Mucosa of stomach (tissue), 1 donor: Measurements from ENCODE around the gene SLK.

Experiments
- H3K27me3 ChIP-seq: one replicate; pipeline ENCODE4 v1.7.0; 2013; ENCODE audit warnings: mild to moderate bottlenecking, low read length; ENCODE audit not compliant: control insufficient read depth, insufficient read depth
- H3K36me3 ChIP-seq: one replicate; pipeline ENCODE4 v1.7.0; 2013; ENCODE audit warnings: low read length; ENCODE audit not compliant: control insufficient read depth, insufficient read depth
- H3K4me1 ChIP-seq: one replicate; pipeline ENCODE4 v1.7.0; 2013; ENCODE audit warnings: mild to moderate bottlenecking, low read length; ENCODE audit not compliant: control insufficient read depth, insufficient read depth
- H3K4me3 ChIP-seq: one replicate; pipeline ENCODE4 v1.7.0; 2013; ENCODE audit warnings: low read length
- H3K9ac ChIP-seq: one replicate; pipeline ENCODE4 v1.7.0; 2013; ENCODE audit warnings: mild to moderate bottlenecking, low read length, moderate library complexity
- H3K9me3 ChIP-seq: one replicate; pipeline ENCODE4 v1.7.0; 2013; ENCODE audit warnings: mild to moderate bottlenecking, low read length, moderate library complexity; ENCODE audit not compliant: control insufficient read depth
- donor health status: Pancreatic carcinoma.

Gene SLK

DNA sequence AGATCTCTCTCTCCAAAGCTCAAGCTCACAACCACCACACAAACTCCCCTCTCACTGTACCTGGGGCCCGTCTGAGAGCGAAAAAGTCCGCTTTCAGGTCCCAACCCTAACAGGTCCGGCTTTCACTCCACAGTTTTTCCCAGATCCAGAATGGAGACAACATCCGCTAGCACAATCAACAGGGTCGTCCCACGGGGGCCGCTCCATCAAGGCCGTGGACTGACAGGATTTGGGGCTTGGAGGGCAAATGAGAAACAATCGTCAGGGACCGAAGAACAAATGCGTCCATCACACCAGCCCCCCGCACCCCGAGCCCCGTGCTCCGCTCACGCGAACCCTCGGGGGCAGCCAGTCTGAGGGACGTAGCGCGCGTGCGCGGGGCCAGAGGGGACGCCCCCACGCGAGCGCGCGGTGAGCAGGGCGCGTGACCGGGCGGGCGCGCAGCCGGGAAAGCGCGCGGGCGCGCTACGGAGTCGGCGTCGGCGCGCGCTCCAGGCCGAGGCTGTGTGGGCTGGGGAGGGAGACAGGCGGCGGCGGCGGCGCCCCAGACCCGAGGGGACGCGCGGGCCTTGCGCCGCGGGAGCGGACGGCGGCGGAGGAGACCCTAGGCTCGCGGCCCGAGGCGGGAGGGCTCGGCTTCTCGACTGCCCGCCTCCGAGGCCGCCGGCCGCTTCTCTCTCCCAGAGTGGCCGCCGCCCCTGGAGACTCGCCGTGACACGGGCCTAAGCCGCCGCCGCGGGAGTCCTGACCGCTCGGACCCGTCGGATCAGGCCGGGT is at the start of gene SLK:
SLK (plus strand) TSS at position 470 of the 777 bp plus-strand sequence. CDS start 606 bp downstream, outside the sequence.
- Histone ChIP-seq H3K9ac (peak within 1 kb of the TSS; percentile 99), H3K4me1 (no peaks in the 10 kb centered on the region), H3K4me3 (peak within 1 kb of the TSS; percentile 94), H3K9me3 (no peaks in the 10 kb centered on the region), H3K36me3 (no peaks in the 10 kb centered on the region), H3K27me3 (no peaks in the 10 kb centered on the region)

- Histone ChIP-seq H3K9me3 (no peaks in the 10 kb centered on the region), H3K27me3 (no peaks in the 10 kb centered on the region), H3K36me3 (no peaks in the 10 kb centered on the region), H3K4me3 (peak overlapping the region; percentile 78), H3K4me1 (peaks cover 43% of the 10 kb centered on the region), H3K9ac (peak overlapping the region; percentile 95)
These were observed 49.5 kb upstream of the SLK start for GRCh38 chr10:103917302-103918052.

- H3K9ac ChIP-seq: peak within 1 kb of the TSS; percentile 95
- H3K4me3 ChIP-seq: peak within 1 kb of the TSS; percentile 78
These were observed 48.7 kb upstream of the SLK start, which contains the start of gene STN1 for GRCh38 chr10:103918053-103918846. STN1 (minus strand) TSS chr10:103918184; CDS start chr10:103917594, 590 bp downstream.

DNA sequence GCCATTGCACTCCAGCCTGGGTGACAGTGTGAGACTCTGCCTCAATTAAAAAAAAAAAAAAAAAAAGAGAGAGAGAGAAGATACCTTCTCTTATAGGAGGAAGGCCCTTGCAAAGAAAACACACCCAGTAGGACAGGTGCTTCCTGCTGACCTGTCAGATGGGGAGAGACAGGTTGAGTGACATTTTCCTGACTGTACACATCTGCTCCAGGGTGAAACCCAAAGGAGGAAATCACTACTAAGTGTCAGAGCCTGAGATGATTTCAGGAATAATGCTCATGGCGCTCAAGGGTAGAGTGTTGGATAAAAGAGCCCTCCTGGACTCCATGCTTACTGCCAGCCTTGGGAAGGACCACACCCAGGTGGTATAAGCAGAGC is 47.3 kb upstream of the SLK start:
- no peaks in the 10 kb centered on the region for H3K36me3 ChIP-seq
- H3K4me3 ChIP-seq: no peak overlapping the region
- no peaks in the 10 kb centered on the region for H3K27me3 ChIP-seq
- no peak overlapping the region for H3K9ac ChIP-seq
- H3K4me1 ChIP-seq: peaks cover 50% of the 10 kb centered on the region
- H3K9me3 ChIP-seq: no peaks in the 10 kb centered on the region

More at GRCh38 chr10:103918053-103918846, 48.7 kb upstream of the SLK start, which contains the start of gene STN1:
- H3K9me3 ChIP-seq: no peaks in the 10 kb centered on the region
- peaks cover 43% of the 10 kb centered on the region for H3K4me1 ChIP-seq
- no peaks in the 10 kb centered on the region for H3K36me3 ChIP-seq
- H3K27me3 ChIP-seq: no peaks in the 10 kb centered on the region

- Histone ChIP-seq H3K4me3 (no peak overlapping the region), H3K4me1 (peaks cover 40% of the 10 kb centered on the region), H3K9me3 (no peaks in the 10 kb centered on the region), H3K27me3 (no peaks in the 10 kb centered on the region), H3K9ac (no peak overlapping the region), H3K36me3 (no peaks in the 10 kb centered on the region)
These were observed 45.7 kb upstream of the SLK start for GRCh38 chr10:103921248-103921647.

- no peak overlapping the region for H3K9ac ChIP-seq
- peaks cover 35% of the 10 kb centered on the region for H3K4me1 ChIP-seq
- no peak overlapping the region for H3K4me3 ChIP-seq
- H3K36me3 ChIP-seq: no peaks in the 10 kb centered on the region
- no peaks in the 10 kb centered on the region for H3K27me3 ChIP-seq
- no peaks in the 10 kb centered on the region for H3K9me3 ChIP-seq
These were observed 45.2 kb upstream of the SLK start for GRCh38 chr10:103921750-103922195.

DNA sequence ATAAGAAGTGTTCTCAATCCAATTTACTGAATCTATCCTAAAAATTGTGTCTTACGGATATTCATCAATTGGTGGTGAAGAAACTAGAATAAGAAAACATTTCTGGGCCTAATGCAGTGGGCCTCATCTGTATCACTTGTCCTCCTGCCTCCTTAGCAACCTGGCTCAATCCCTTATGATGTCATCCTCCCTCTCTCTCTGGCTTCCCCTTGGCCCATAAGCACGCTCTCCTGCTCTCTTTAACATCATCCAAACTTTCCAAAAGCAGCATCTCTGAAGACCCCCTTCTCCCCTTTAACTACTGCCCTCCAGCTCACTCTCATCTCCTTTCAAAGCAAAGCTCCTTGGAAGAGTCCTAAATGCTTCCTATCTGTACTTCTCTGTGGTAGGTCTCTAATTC is 44.3 kb upstream of the SLK start:
- no peak overlapping the region for H3K9ac ChIP-seq
- no peak overlapping the region for H3K4me3 ChIP-seq
- no peaks in the 10 kb centered on the region for H3K27me3 ChIP-seq
- no peaks in the 10 kb centered on the region for H3K36me3 ChIP-seq
- peaks cover 29% of the 10 kb centered on the region for H3K4me1 ChIP-seq
- H3K9me3 ChIP-seq: no peaks in the 10 kb centered on the region

DNA sequence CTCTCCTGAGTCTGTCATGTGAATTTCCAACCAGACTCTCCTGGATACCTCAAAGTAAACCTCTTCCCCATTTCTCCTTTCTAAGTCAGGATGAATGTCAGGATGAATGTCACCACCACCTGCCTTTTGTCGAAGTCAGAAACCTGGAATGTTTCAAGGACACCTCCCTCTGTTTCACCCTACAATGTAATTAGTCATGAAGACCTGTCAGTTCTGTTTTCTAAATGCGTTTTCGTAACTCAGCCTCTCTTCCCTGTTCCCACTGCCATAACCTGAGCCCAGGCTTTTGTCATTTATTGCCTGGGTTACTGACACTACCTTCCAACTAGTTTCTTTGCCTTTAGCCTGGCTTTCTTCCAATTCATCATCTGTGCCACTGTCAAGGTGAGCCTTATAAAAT is 43.4 kb upstream of the SLK start:
- no peak overlapping the region for H3K4me3 ChIP-seq
- H3K27me3 ChIP-seq: no peaks in the 10 kb centered on the region
- H3K4me1 ChIP-seq: peaks cover 27% of the 10 kb centered on the region
- no peaks in the 10 kb centered on the region for H3K36me3 ChIP-seq
- H3K9ac ChIP-seq: no peak overlapping the region
- H3K9me3 ChIP-seq: no peaks in the 10 kb centered on the region

DNA sequence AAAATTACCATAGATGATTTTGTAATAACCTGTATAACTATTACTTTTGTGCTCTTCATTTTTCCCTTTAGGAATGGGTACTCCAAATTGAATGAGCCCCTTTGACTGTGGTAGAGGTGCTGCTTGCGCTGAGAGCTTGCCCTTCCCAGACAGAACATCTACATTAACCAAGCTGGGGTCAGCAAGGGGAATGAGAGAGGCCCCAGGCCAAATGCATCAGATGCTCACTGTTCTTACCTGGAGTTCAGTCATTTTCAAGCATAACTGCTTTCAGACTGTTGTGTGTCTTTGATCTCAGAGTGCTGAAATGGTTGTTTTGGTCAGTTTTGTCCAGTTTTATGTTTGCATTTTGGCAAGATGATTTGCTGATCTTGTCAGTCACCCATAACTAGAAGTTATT is 41.3 kb upstream of the SLK start:
- Histone ChIP-seq H3K36me3 (no peaks in the 10 kb centered on the region), H3K4me3 (no peak overlapping the region), H3K9me3 (no peaks in the 10 kb centered on the region), H3K4me1 (peaks cover 30% of the 10 kb centered on the region), H3K27me3 (no peaks in the 10 kb centered on the region), H3K9ac (no peak overlapping the region)

DNA sequence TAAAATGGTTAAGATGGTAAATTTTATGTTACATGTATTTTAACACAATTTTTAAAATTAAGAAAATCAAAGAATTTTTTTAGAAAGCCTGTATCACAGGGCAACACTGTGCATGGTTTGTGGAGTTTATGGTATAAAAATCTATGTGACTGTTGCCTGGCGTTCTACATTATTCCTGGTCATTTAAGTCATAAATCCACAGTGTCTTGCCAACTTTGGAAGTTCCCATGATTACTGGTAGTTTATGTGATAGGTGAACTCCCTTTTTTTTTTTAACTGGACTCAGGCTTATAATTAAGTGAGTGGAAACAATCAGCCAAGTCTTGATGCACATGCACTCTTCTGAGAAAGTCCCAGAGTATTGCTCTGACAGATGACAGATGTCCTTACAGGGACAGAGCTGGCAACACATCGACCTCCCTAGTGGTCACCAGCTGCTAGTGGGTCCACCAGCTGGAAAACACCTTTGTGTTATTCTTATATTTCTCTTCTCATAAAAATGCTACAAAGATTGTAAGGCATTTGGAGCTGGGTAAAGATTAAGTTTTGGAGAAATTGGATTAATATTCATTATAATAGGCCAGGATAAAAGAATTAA is 40.1 kb upstream of the SLK start:
- no peaks in the 10 kb centered on the region for H3K36me3 ChIP-seq
- no peak overlapping the region for H3K4me3 ChIP-seq
- no peaks in the 10 kb centered on the region for H3K27me3 ChIP-seq
- no peaks in the 10 kb centered on the region for H3K9me3 ChIP-seq
- peaks cover 21% of the 10 kb centered on the region for H3K4me1 ChIP-seq
- no peak overlapping the region for H3K9ac ChIP-seq

DNA sequence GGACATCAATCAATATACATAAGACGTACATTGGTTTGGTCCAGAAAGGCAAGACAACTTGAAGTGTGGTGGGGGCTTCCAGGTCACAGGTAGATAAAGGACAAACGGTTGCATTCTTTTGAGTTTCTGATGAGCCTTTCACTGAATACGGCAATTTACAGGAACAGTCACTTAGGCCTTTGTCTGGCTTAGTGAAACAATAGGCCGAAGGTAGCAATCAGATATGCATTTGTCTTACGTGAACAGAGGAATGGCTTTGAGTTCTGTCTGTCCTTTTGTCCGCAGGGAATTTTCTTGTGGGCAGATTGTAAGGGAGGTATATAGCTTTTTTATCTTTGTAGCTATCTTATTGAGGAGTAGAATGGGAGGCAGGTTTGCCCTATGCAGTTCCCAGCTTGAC is 38.2 kb upstream of the SLK start:
- H3K4me1 ChIP-seq: peaks cover 23% of the 10 kb centered on the region
- no peaks in the 10 kb centered on the region for H3K36me3 ChIP-seq
- H3K9me3 ChIP-seq: no peaks in the 10 kb centered on the region
- H3K4me3 ChIP-seq: no peak overlapping the region
- no peak overlapping the region for H3K9ac ChIP-seq
- H3K27me3 ChIP-seq: no peaks in the 10 kb centered on the region
